PFSK-1 (cell line): Measurements from ENCODE around the gene ATP7B.

Experiments
- POLR2AphosphoS5 ChIP-seq: IDR thresholded peaks from 2 replicates; pipeline ENCODE4 v1.6.1; 2012; ENCODE audit warnings: low read depth, mild to moderate bottlenecking, control low read depth, low read length, moderate library complexity
- TAF1 ChIP-seq: IDR thresholded peaks from 2 replicates; pipeline ENCODE4 v1.6.1; 2012; ENCODE audit warnings: low read length, control low read depth, borderline replicate concordance; ENCODE audit not compliant: insufficient read depth

DNA sequence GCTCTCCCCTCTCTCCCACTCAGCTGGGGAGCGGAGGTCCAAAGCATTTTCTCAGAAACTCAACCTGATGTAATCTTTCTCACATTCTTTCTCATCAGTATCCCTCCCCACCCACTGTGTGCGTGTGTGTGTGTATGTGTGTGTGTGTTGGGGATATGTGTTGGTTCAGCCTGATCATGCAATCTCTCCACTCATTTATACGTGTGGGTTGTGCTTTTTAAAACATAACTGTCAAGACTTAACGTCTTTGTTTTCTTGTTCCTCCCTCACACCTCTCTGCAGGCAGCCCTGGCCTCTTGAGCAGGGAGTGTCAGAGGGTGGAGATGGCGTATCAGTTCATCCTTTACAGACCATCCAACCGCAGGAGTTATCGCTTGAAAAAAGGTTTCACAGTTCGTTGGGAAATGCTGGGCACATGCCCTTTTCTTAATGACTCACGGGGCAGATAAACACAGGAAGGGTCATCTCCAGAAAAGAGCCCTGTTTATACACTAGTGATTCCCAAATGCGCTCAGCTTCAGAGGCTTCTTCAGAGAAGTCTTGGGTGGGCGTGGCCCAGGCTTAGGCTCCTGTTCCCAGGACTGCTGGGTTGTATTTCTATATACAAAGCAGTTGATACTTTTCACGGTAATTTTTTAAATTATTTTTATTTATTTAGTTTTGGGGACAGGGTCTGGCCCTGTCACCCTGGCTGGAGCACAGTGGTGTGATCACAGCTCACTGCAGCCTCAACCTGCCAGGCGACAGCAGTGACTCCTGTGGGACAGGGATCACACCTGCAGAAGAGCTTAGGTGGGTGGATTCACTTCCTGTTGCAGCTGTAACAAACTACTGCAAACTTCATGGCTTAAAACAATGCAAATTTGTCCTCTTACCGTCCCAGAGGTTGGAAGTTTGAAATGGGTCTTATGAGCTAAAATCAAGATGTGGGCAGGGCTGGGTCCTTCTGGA lies 89.2 kb downstream of the ATP7B start:
- no peak for TF ChIP-seq POLR2AphosphoS5
- TF ChIP-seq TAF1, result no peak
